Measurements from ENCODE around the gene MYBPC3. TPM values are rescaled to one million over a fixed set of nuclear protein-coding genes. Genes with fewer than 3 reads are reported as not detected.
"Not testable (repeated sequence)": the region's sequence is repeated elsewhere in the genome, so short reads cannot be mapped to it uniquely, and the experiment has no call there.

Gene MYBPC3
- polyA plus RNA-seq, 4 donors: 0.05 to 0.14 (median 0.08) TPM; not detected in 1

DNA sequence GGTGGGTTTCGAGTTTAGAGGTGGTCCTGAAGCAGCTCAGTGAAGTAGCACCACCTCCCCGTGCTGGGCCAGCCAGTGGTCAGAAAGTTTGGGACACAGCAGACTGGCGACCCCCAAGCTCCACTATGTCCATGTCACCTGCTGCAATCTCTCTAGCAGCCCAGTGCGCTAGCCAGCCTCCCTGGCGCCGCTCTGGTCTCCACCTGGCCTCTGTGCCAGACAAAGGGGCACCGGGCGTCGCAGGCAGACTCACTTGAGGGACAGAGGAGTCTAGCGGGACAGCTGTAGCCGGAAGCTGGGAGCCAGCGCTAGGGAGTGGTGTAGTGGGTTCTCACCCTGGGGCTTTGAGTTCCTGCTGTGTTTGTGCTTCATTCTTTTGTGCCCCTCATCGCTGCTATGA, 25.5 kb downstream of the MYBPC3 start:
- no peak for DNase-seq (ENCODE audit: low read depth in 4 of 4, low spot score in 2 of 4)

- DNase-seq (ENCODE audit: low read depth in 4 of 4, low spot score in 2 of 4): no peak
Measured at GRCh38 chr11:47326198-47326597, 26.3 kb downstream of the MYBPC3 start.

DNA sequence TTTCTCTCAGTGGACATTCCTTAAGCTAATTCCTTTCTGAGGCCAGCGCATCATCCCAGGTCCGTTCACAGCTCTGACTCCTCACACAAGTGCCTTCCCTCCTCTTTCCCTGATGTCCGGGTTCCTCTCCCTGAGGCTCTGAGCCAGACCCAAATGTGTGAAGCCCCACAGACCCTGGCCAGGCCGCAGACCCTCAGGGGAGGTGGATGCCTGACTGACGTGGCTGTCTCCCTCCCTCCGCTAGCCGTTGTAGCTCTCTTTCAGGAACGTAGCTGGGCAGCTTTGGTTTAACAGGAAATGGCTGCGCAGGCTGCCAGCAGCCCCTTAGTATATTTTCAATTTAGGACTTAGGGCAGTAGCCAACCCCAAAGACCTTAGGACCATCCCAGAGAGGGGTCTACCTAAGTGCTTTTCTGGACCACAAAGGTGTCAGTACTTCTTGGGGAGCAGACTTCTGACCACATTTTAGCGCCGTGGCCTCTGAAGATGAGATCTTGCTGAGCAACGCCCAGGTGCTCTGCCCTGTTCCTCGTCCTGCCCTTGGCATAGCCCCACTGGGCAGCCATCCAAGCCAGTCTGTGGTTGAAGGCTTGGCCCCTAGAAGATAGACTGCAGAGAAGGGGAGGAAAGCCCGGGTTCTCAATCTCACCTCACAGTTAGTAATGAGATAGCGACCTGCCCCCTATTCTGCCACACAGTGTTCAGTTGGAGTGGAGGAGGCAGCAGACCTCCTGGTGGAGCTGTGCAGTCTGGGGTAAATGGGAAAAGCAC, 27.0 kb downstream of the MYBPC3 start:
- DNase-seq (ENCODE audit: low read depth in 4 of 4, low spot score in 2 of 4): no peak

DNA sequence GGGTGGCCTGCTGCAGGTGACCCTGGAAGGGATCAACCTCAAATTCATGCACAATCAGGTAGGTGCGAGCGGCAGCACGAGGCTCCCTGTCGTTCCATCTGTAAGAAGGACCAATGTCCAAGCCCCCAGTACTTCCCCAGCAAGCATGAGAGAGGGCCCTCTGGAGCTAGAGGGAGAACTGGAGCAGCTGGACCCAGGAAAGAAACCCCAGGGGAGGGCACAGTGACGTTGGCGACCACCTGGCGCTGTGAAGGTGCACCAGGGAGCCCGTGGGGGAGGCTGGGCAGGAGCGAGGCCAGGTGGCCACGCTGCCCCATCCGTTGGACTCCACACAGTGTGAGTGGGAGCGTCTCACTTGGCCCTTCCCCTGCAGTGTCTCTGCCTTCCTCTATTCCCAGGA, 28.0 kb downstream of the MYBPC3 start:
- DNase-seq (ENCODE audit: low read depth in 4 of 4, low spot score in 2 of 4): no peak

DNA sequence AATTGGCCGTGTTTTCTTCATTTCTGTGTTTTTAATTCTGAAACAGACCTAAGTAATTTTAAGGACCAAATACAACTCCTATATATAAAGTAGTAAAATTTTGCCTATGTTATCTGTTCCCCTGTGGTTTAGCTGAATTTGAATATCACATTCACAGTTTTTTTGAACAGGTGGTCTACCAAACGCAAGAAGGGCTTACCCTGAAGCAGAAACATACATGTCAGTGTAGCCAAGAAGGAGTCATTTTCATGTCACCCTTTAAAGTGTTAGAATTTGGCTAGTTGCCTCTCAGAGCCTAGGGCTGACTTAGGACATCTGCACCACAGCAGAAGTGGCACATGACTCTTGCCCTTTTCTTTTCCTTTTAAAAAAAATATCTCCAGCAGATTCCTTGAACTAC, 34.3 kb downstream of the MYBPC3 start:
- no peak for DNase-seq (ENCODE audit: low read depth in 4 of 4, low spot score in 2 of 4)

- no peak for DNase-seq (ENCODE audit: low read depth in 4 of 4, low spot score in 2 of 4)
Measured at GRCh38 chr11:47317064-47317828, 35.3 kb downstream of the MYBPC3 start.

- not testable (repeated sequence) for DNase-seq (ENCODE audit: low read depth in 4 of 4, low spot score in 2 of 4)
Measured at GRCh38 chr11:47316501-47316900, 36.0 kb downstream of the MYBPC3 start.

DNA sequence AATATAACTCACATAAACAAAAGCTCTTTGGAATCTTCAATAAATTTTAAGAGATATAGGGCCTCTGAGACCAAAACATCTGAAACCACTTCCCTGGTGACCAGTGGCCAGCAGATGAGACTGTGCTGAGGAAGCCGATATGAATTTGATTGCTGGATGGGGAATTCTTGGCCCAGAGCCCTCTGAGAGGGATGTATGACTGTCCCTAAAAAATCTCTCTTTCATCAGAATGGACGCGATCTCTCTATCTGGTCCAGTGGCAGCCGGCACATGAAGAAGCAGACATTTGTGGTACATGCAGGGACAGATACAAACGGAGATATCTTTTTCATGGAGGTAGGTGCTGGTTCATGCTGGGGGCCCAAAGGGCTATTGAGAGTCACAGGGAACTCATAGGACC, 37.5 kb downstream of the MYBPC3 start:
- no peak for DNase-seq (ENCODE audit: low read depth in 4 of 4, low spot score in 2 of 4)

- no peak for DNase-seq (ENCODE audit: low read depth in 4 of 4, low spot score in 2 of 4)
Measured at GRCh38 chr11:47308050-47308823, 44.3 kb downstream of the MYBPC3 start.

- DNase-seq (ENCODE audit: low read depth in 4 of 4, low spot score in 2 of 4): no peak
Measured at GRCh38 chr11:47306484-47306844, 46.0 kb downstream of the MYBPC3 start.

GRCh38 chr11:47305734-47306483, 46.6 kb downstream of the MYBPC3 start:
- DNase-seq (ENCODE audit: low read depth in 4 of 4, low spot score in 2 of 4): no peak

DNA sequence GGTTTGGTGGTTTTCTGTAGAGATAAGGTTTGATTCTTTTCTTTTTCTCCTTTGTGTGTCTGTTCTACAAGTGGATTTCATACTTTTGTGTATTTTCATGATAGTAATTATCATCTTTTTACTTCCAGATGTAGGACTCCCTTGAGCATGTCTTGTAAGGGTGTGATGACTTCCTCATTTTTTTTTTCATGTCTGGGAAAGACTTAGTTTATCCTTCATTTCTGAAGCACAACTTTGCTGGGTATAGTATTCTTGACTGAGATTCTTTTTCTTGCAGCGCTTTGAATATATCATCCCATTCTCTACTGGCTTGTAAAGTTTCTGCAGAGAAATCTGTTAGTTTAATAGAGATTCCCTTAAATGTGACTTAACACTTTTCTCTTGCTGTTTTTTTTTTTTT, 49.6 kb downstream of the MYBPC3 start:
- DNase-seq (ENCODE audit: low read depth in 4 of 4, low spot score in 2 of 4): no peak

DNA sequence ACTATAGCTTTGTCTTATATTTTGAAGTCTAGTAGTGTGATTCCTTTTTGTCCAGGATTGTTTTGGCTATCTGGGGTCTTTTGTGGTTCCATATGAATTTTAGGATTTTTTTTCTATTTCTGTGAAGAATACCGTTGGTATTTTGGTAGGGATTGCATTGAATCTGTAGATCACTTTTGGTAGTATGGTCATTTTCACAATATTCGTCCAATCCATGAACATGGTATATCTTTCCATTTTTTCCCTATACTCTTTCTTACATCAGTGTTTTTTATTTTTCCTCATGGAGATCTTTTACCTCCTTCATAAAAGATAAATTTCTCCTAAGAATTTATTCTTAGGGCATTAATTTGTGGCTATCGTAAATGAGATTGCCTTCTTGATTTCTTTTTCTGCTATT, 53.4 kb downstream of the MYBPC3 start:
- no peak for DNase-seq (ENCODE audit: low read depth in 4 of 4, low spot score in 2 of 4)

DNA sequence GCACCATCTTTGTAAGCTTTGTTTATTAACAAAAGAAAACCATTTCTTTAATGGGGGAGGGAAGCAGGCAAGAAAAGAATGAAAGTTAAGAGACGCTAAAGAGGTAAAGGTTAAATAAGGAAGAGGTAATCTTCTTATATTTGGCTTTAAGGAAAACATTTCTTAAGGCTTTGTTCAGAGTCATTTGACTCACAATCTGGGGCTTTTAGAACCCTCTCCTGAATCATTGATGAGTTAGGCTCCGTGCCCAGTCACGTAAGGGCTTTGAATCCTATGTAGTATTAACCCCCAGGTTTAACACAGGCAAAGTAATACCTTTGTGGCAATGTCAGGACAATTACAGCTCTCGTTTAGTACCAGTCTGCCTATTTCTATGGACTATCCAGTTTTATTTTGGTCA, 56.5 kb downstream of the MYBPC3 start:
- no peak for DNase-seq (ENCODE audit: low read depth in 4 of 4, low spot score in 2 of 4)

DNA sequence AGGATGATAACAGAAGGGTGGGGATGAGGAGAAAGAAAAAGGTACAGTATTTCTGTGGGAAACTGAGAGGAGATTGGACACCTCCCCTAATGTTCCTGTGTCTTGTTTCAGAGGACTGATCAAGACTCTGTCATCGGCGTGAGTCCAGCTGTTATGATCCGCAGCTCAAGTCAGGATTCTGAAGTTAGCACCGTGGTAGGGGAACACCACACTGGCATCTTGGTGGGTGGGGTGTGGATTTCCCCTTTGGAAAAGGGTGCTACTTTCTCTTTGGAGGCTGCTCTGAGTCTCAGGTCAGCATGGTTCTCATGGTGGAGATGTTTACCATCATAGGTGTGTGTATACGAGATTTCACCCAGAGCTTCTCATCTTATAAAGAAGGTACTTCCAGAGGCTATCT, 57.1 kb downstream of the MYBPC3 start:
- no peak for DNase-seq (ENCODE audit: low read depth in 4 of 4, low spot score in 2 of 4)

DNA sequence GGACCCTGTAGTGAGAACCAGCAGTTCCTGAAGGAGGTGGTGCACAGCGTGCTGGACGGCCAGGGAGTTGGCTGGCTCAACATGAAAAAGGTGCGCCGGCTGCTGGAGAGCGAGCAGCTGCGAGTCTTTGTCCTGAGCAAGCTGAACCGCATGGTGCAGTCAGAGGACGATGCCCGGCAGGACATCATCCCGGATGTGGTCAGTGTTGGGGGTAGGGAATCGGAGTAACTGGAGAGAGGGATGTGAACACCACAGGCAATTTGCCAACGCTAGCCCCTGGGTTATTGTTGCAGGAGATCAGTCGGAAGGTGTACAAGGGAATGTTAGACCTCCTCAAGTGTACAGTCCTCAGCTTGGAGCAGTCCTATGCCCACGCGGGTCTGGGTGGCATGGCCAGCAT, 62.6 kb downstream of the MYBPC3 start:
- DNase-seq (ENCODE audit: low read depth in 4 of 4, low spot score in 2 of 4): no peak

DNA sequence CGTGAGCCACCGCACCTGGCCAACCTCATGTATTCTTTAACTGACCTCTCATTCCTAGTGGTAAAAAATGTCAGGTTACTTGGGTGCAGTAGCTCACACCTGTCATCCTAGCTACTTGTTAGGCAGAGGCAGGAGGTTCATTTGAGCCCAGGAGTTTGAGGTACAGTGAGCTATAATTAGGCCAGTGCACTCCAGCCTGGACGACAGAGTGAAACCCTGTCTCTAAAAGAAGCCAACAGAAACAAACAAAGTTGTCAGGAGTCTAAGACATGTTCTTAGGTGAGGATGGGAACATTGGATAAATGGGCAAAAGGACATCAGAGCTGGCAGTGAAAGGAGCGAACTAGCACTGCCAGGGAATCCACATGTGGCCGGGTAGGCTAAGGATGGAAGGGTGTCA, 64.4 kb downstream of the MYBPC3 start:
- no peak for DNase-seq (ENCODE audit: low read depth in 4 of 4, low spot score in 2 of 4)

DNA sequence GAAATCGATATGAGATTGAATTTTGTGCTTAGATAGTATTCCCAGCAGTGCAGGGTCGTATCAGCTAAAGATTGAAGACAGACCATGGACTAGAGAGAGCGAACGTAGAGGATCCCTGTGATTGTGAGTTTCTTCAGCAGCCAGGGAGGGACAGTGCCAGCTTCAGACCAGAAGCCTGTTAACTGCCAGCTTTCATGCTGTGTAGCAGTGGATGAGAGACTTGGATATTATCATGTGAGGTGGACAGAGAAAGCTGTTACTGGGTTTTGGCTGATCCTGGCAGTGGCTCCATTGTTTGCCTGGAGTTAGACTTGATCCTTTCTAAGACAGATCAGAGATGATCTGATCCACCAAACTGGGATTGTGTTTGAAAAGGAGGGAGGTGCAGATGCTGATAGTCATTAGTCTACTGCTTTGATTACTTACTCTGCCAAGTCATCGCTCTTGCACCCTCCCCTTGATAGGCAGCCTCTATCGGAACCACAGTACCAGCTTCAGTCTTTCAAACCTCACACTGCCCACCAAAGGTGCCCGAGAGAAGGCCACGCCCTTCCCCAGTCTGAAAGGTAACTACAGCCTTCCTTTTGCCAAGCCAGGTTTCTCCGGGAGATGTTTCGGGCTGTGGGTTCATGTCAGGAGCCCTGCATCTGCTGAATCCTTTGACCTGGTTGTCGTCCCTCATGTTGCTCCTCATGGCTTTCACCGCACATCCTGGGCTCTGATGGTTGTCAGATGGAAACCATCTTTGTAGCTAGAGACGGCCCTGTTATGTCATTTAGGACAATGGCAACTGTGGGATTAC, 66.3 kb downstream of the MYBPC3 start:
- no peak for DNase-seq (ENCODE audit: low read depth in 4 of 4, low spot score in 2 of 4)

GRCh38 chr11:47284151-47284550, 68.4 kb downstream of the MYBPC3 start:
- no peak for DNase-seq (ENCODE audit: low read depth in 4 of 4, low spot score in 2 of 4)

GRCh38 chr11:47282462-47282861, 70.0 kb downstream of the MYBPC3 start:
- no peak for DNase-seq (ENCODE audit: low read depth in 4 of 4, low spot score in 2 of 4)

Measured in left renal cortex interstitium (tissue), 4 donors.